HepG2 (cell line): Measurements from ENCODE around the gene PLA2G4D.

ENCODE experiments used
- CBX2 ChIP-seq, 2 experiments: fragments of 200-600 bp in 1 of 2; sonication (generic); formaldehyde crosslinking in 1 of 2; IDR thresholded peaks; 2 replicates each; pipeline versions ENCODE4 v1.7.0 to v1.8.1; 2018 to 2022; ENCODE audit warnings: low read depth in 2 of 2, low read length in 1 of 2, mild to moderate bottlenecking in 1 of 2, missing genetic modification reagents in 1 of 2
- KLF12 ChIP-seq: sonication (generic); formaldehyde crosslinking; IDR thresholded peaks from 2 replicates; pipeline ENCODE4 v1.4.0; 2020; ENCODE audit warnings: missing genetic modification reagents, borderline replicate concordance
- NFIC ChIP-seq: IDR thresholded peaks from 2 replicates; pipeline ENCODE4 v1.6.1; 2012; ENCODE audit warnings: mild to moderate bottlenecking, low read length, inconsistent platforms
- SP5 ChIP-seq: IDR thresholded peaks from 2 replicates; pipeline ENCODE4 v1.6.1; 2016; ENCODE audit warnings: low read depth, borderline replicate concordance
- ZEB1 ChIP-seq: IDR thresholded peaks from 2 replicates; pipeline ENCODE4 v1.6.1; 2012; ENCODE audit warnings: mild to moderate bottlenecking, low read depth, inconsistent platforms; ENCODE audit not compliant: insufficient replicate concordance
- ZNF614 ChIP-seq: IDR thresholded peaks from 2 replicates; pipeline ENCODE4 v1.6.1; 2018; ENCODE audit warnings: missing biosample characterization, missing genetic modification reagents, inconsistent platforms, borderline replicate concordance
- TF ChIP-seq, protein P1 (sequence below): sonication (generic); formaldehyde crosslinking; IDR thresholded peaks from 2 replicates; pipeline ENCODE4 v1.5.0; 2020; ENCODE audit warnings: mild to moderate bottlenecking, missing genetic modification reagents, moderate library complexity
- TF ChIP-seq, protein P2 (sequence below): conservative IDR thresholded peaks from 2 replicates; pipeline ENCODE4 v1.6.1; 2018; ENCODE audit warnings: missing genetic modification reagents
- TF ChIP-seq, protein P3 (sequence below): sonication (generic); formaldehyde crosslinking; IDR thresholded peaks from 2 replicates; pipeline ENCODE4 v1.8.0; 2022; ENCODE audit warnings: mild to moderate bottlenecking, missing genetic modification reagents, moderate library complexity
- TF ChIP-seq, protein P4 (sequence below): sonication (generic); formaldehyde crosslinking; IDR thresholded peaks from 2 replicates; pipeline ENCODE4 v1.4.0; 2020; ENCODE audit warnings: missing genetic modification reagents, mild to moderate bottlenecking, borderline replicate concordance
- TF ChIP-seq, protein P5 (sequence below): IDR thresholded peaks from 2 replicates; pipeline ENCODE4 v1.6.1; 2012; ENCODE audit warnings: inconsistent platforms

DNA sequence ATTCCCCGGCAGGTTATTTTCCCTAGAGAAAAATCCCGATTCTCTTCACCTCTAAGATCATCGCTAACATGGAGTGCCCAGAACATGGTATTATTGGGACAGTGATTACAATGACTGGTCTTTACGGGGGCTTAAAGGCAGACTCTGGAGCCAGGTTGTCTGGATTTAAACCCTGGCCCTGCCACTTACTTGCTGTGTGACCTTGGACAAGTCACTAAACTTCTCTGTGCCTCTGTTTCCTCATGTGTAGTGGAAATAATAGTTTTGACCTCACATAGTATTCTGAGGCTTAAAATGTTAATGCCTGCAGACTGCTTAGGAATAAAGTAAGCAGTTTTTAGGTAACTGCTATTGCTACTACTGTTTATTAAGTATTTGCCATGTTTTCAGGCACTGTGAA, 4.4 kb downstream of the PLA2G4D start:
- TF ChIP-seq, protein P1, sequence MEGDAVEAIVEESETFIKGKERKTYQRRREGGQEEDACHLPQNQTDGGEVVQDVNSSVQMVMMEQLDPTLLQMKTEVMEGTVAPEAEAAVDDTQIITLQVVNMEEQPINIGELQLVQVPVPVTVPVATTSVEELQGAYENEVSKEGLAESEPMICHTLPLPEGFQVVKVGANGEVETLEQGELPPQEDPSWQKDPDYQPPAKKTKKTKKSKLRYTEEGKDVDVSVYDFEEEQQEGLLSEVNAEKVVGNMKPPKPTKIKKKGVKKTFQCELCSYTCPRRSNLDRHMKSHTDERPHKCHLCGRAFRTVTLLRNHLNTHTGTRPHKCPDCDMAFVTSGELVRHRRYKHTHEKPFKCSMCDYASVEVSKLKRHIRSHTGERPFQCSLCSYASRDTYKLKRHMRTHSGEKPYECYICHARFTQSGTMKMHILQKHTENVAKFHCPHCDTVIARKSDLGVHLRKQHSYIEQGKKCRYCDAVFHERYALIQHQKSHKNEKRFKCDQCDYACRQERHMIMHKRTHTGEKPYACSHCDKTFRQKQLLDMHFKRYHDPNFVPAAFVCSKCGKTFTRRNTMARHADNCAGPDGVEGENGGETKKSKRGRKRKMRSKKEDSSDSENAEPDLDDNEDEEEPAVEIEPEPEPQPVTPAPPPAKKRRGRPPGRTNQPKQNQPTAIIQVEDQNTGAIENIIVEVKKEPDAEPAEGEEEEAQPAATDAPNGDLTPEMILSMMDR (CRISPR knock-in tag) = no peak
- TF ChIP-seq ZNF614 = no peak
- TF ChIP-seq, protein P2, sequence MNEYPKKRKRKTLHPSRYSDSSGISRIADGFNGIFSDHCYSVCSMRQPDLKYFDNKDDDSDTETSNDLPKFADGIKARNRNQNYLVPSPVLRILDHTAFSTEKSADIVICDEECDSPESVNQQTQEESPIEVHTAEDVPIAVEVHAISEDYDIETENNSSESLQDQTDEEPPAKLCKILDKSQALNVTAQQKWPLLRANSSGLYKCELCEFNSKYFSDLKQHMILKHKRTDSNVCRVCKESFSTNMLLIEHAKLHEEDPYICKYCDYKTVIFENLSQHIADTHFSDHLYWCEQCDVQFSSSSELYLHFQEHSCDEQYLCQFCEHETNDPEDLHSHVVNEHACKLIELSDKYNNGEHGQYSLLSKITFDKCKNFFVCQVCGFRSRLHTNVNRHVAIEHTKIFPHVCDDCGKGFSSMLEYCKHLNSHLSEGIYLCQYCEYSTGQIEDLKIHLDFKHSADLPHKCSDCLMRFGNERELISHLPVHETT (CRISPR knock-in tag) = no peak
- no peak for TF ChIP-seq NFIC
- TF ChIP-seq, protein P3, sequence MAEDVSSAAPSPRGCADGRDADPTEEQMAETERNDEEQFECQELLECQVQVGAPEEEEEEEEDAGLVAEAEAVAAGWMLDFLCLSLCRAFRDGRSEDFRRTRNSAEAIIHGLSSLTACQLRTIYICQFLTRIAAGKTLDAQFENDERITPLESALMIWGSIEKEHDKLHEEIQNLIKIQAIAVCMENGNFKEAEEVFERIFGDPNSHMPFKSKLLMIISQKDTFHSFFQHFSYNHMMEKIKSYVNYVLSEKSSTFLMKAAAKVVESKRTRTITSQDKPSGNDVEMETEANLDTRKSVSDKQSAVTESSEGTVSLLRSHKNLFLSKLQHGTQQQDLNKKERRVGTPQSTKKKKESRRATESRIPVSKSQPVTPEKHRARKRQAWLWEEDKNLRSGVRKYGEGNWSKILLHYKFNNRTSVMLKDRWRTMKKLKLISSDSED (CRISPR knock-in tag) = no peak
- TF ChIP-seq ZEB1 = no peak
- TF ChIP-seq CBX2 (IDR thresholded peaks at IDR 0.05; ENCODE audit: low read depth, low read length) = no peak
- no peak for TF ChIP-seq CBX2 (CRISPR knock-in tag; IDR thresholded peaks at IDR 0.05; ENCODE audit: low read depth)
- TF ChIP-seq, protein P4, sequence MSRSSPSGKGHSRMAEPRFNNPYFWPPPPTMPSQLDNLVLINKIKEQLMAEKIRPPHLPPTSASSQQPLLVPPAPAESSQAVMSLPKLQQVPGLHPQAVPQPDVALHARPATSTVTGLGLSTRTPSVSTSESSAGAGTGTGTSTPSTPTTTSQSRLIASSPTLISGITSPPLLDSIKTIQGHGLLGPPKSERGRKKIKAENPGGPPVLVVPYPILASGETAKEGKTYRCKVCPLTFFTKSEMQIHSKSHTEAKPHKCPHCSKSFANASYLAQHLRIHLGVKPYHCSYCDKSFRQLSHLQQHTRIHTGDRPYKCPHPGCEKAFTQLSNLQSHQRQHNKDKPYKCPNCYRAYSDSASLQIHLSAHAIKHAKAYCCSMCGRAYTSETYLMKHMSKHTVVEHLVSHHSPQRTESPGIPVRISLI (CRISPR knock-in tag) = no peak
- no peak for TF ChIP-seq SP5 (CRISPR knock-in tag)
- TF ChIP-seq, protein P5, sequence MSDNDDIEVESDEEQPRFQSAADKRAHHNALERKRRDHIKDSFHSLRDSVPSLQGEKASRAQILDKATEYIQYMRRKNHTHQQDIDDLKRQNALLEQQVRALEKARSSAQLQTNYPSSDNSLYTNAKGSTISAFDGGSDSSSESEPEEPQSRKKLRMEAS = no peak
- TF ChIP-seq KLF12 (CRISPR knock-in tag) = no peak
